ENCODE results near the gene SUSD6. TPM values are rescaled to one million over a fixed set of nuclear protein-coding genes. Genes with fewer than 3 reads are reported as not detected.
A peak's percentile ranks its signal among the peaks of the same experiment; 100 is the strongest.

SUSD6 gene
- total RNA-seq = 10 to 100 TPM; 51.3 to 75.1 TPM
- 10 to 100 TPM; 16.0 to 70.7 TPM for polyA plus RNA-seq
- long read RNA-seq, donor 1, full-length matches to known transcripts = 4 of 10 reads
- long read RNA-seq, donor 1, partial matches to known transcripts = 0 of 10 reads
- long read RNA-seq, donor 1, other reads (novel, unspliced or antisense) = 6 of 10 reads
- long read RNA-seq, donor 2, full-length matches to known transcripts = 1 of 1 reads
- long read RNA-seq, donor 2, partial matches to known transcripts = 0 of 1 reads
- long read RNA-seq, donor 2, other reads (novel, unspliced or antisense) = 0 of 1 reads
- long read RNA-seq, donor 3, full-length matches to known transcripts = 2 of 2 reads
- long read RNA-seq, donor 3, partial matches to known transcripts = 0 of 2 reads
- long read RNA-seq, donor 3, other reads (novel, unspliced or antisense) = 0 of 2 reads
- long read RNA-seq, donor 4, full-length matches to known transcripts = 1 of 1 reads
- long read RNA-seq, donor 4, partial matches to known transcripts = 0 of 1 reads
- long read RNA-seq, donor 4, other reads (novel, unspliced or antisense) = 0 of 1 reads
- long read RNA-seq, donor 5, full-length matches to known transcripts = 2 of 2 reads
- long read RNA-seq, donor 5, partial matches to known transcripts = 0 of 2 reads
- long read RNA-seq, donor 5, other reads (novel, unspliced or antisense) = 0 of 2 reads

DNA sequence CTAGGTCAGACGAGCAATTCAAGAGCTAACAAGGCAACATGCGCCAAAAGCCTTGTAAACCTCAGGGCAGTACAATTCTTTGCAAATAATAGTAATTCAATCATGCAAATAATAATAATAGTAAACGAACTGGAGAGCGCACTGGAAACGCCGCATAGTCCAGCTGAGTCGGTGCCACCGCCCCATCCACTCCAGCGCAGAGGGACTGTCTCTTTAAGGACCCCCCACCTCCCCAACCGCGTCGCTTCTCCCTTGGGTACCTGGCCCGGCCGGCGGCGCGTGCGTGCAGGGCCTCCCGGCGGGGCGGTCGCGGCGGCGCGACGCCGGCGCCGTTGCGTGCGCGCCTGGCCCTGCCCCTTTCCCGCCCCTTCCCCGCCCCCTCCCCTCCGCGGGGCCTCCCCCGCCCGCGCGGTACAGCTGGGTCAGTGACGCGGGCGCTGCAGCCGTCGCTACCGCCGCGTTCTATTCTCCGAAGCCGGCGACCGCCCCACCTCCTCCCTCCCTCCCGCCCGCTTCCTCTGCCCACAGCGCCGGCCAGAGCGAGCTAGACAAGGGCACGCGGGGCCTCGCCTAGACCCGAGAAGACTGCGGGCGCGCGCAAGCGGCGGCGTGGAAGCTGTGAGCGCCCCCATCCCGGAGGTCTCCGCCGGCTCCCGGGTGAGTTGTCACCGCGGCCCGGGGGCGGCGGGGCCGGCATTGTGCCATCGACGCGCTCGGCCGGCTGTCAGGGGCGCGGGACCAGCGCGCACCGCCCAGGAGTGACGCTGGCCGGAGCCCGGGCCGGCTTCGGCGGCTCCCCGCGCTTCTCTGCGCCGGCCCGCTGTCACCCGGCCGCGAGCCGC is at the start of gene SUSD6:
Gene SUSD6 (plus strand): TSS at position 425 of the 842 bp plus-strand sequence. CDS start 46,997 bp downstream, outside the sequence.
- H3K27ac ChIP-seq (ENCODE audit: low read depth in 1 of 2, low read length in 1 of 2) = peak within 1 kb of the TSS; percentile 99
- peak; percentile 93 to 96 (median 96) for DNase-seq
- peak; percentile 80 for ATAC-seq (ENCODE audit: insufficient read depth, low FRiP score)
- peak within 1 kb of the TSS; percentile 90 for H3K4me3 ChIP-seq
- no peaks in the 10 kb centered on the region for H3K36me3 ChIP-seq (ENCODE audit: control insufficient read depth in 4 of 4, insufficient read depth in 4 of 4, low read length in 4 of 4)
- WGBS, 2 donors = 1% methylated on average over 53 to 104 of the region's 105 CpGs
- peaks cover 8 to 41% (median 24%) of the 10 kb centered on the region in 5 donors for H3K4me1 ChIP-seq (ENCODE audit: control insufficient read depth in 5 of 5, insufficient read depth in 5 of 5, low read length in 5 of 5)
- H3K9ac ChIP-seq (ENCODE audit: insufficient read depth in 1 of 2, low read length in 2 of 2) = peak within 1 kb of the TSS; percentile 42 to 86
- TF ChIP-seq, protein P1, sequence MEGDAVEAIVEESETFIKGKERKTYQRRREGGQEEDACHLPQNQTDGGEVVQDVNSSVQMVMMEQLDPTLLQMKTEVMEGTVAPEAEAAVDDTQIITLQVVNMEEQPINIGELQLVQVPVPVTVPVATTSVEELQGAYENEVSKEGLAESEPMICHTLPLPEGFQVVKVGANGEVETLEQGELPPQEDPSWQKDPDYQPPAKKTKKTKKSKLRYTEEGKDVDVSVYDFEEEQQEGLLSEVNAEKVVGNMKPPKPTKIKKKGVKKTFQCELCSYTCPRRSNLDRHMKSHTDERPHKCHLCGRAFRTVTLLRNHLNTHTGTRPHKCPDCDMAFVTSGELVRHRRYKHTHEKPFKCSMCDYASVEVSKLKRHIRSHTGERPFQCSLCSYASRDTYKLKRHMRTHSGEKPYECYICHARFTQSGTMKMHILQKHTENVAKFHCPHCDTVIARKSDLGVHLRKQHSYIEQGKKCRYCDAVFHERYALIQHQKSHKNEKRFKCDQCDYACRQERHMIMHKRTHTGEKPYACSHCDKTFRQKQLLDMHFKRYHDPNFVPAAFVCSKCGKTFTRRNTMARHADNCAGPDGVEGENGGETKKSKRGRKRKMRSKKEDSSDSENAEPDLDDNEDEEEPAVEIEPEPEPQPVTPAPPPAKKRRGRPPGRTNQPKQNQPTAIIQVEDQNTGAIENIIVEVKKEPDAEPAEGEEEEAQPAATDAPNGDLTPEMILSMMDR (IDR thresholded peaks at IDR 0.05; ENCODE audit: control extremely low read depth, extremely low read depth) = no peak
- no peaks in the 10 kb centered on the region for H3K27me3 ChIP-seq (ENCODE audit: control insufficient read depth in 3 of 3, insufficient read depth in 3 of 3, low read length in 2 of 3)
- H3K9me3 ChIP-seq (ENCODE audit: control insufficient read depth in 4 of 4, insufficient read depth in 3 of 4, low read length in 3 of 4) = no peaks in the 10 kb centered on the region

DNA sequence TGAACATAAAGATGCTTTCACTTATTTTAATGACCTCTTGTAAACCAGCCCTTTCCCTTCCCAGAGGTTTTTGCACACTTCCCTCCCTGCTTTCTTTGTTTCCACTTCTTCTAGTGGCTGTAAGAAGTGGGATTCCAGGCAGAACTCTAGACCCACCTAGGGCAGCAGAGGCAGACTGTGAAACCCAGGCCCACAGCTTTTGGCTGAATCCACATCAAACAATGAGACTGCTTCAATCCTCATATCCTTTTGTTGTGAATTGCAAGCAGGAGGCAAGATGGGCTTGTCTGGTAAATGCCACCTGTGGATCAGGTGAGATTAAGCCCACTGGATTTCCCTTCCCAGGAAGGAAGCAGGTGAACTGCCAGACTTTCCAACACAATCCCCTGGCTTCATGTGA is 49.5 kb upstream of the SUSD6 start:
- Histone ChIP-seq H3K36me3 (ENCODE audit: control insufficient read depth in 4 of 4, insufficient read depth in 4 of 4, low read length in 4 of 4) (no peaks in the 10 kb centered on the region), H3K4me1 (ENCODE audit: control insufficient read depth in 5 of 5, insufficient read depth in 5 of 5, low read length in 5 of 5) (peaks cover 0 to 7% (median 0%) of the 10 kb centered on the region in 5 donors), H3K9me3 (ENCODE audit: control insufficient read depth in 4 of 4, insufficient read depth in 3 of 4, low read length in 3 of 4) (peaks cover 0 to 2% (median 0%) of the 10 kb centered on the region in 4 donors), H3K4me3 (no peak overlapping the region), H3K27ac (ENCODE audit: low read depth in 1 of 2, low read length in 1 of 2) (no peak overlapping the region), H3K27me3 (ENCODE audit: control insufficient read depth in 3 of 3, insufficient read depth in 3 of 3, low read length in 2 of 3) (peaks cover 0 to 35% (median 35%) of the 10 kb centered on the region in 3 donors), H3K9ac (ENCODE audit: insufficient read depth in 1 of 2, low read length in 2 of 2) (no peak overlapping the region)
- DNase-seq (no peak), ATAC-seq (ENCODE audit: insufficient read depth, low FRiP score) (no peak)
- TF ChIP-seq, protein P1 (IDR thresholded peaks at IDR 0.05; ENCODE audit: control extremely low read depth, extremely low read depth) = no peak

DNA sequence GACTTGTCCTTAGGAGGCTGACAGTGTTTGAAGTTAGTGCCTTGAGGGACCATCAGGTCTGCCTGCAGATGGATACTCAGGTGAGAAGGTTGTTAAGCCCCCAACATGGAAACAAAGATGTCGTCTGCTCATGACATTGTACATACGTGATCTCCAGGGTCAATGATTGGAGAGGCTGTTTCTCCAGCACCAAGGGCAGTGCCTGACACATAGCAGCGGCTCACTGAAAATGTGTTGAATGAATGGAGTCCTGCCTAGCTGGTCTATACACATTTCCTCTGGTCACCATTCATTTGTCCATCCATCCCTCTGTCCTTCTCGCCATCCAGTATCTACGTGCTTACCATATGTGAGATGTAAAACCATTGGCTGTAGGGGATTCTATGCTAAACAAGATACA is 43.8 kb upstream of the SUSD6 start:
- ATAC-seq (ENCODE audit: insufficient read depth, low FRiP score) (no peak), DNase-seq (no peak)
- peaks cover 0 to 13% (median 0%) of the 10 kb centered on the region in 5 donors for H3K4me1 ChIP-seq (ENCODE audit: control insufficient read depth in 5 of 5, insufficient read depth in 5 of 5, low read length in 5 of 5)
- peaks cover 0 to 5% (median 0%) of the 10 kb centered on the region in 4 donors for H3K9me3 ChIP-seq (ENCODE audit: control insufficient read depth in 4 of 4, insufficient read depth in 3 of 4, low read length in 3 of 4)
- H3K36me3 ChIP-seq (ENCODE audit: control insufficient read depth in 4 of 4, insufficient read depth in 4 of 4, low read length in 4 of 4) = no peaks in the 10 kb centered on the region
- TF ChIP-seq, protein P1 (IDR thresholded peaks at IDR 0.05; ENCODE audit: control extremely low read depth, extremely low read depth) = no peak
- H3K27me3 ChIP-seq (ENCODE audit: control insufficient read depth in 3 of 3, insufficient read depth in 3 of 3, low read length in 2 of 3) = peaks cover 12 to 76% (median 71%) of the 10 kb centered on the region in 3 donors
- H3K9ac ChIP-seq (ENCODE audit: insufficient read depth in 1 of 2, low read length in 2 of 2) = no peak overlapping the region
- no peak overlapping the region for H3K27ac ChIP-seq (ENCODE audit: low read depth in 1 of 2, low read length in 1 of 2)
- H3K4me3 ChIP-seq = no peak overlapping the region
- WGBS, 2 donors = 86 to 90% methylated on average over 5 of the region's 5 CpGs
